NCI-H82 treated with DMSO at 0.1 percent for 48 hours (cell line): ENCODE results near the gene NFATC2.

Experiments
- DNase-seq: peaks from one replicate; lab custom pipeline; 2025; ENCODE audit not compliant: unreplicated experiment; lab: John Stamatoyannopoulos, UW

The NFATC2 gene

DNA sequence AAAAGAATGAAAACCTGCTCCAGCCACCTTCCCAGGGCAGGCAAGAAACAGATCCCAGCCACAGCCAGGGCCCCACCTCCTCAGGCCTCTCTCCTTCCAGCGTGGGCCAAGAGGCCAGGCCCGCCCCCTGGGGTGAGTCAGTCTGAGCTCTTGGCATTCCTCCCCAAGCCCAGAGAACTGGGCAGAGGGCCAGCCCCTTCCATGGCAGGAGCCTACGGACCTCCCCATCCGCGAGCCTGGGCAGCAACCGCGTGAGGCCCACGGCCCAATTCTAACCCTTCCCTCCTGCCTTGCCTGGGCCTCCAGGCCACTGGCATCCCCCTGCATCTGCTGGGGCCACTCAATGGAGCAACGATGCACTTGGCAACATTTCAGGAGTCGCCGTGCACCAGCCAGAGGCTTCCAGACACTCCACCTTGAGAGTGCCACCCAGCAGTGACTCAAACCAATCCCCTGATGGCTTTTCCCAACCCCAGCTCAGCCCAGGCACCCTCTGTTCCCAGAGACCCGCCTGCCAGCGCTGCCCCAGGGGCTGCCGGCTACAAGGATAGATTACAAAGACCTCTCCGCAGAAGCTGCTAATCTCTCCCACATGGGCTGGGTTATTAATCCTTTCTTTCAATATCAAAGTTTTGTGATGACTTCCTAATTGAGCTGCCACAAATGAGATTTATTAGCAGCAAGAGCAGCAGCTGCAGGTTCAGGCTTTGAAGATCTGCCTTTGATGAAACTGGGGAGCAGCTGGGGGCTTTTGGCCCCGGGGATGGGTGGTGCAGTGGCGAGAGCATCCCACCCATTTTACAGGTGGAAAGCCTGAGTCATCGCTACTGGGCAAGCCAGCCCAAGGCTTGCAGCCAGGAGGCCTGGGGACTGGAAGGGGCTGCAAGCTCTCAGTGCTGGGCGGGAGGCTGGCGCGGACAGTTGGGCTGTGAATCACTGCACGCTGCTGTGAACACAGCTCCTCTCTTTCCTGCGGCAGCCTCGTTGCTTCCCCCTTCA, 85.7 kb downstream of the NFATC2 start:
- DNase-seq: peak; percentile 46

DNA sequence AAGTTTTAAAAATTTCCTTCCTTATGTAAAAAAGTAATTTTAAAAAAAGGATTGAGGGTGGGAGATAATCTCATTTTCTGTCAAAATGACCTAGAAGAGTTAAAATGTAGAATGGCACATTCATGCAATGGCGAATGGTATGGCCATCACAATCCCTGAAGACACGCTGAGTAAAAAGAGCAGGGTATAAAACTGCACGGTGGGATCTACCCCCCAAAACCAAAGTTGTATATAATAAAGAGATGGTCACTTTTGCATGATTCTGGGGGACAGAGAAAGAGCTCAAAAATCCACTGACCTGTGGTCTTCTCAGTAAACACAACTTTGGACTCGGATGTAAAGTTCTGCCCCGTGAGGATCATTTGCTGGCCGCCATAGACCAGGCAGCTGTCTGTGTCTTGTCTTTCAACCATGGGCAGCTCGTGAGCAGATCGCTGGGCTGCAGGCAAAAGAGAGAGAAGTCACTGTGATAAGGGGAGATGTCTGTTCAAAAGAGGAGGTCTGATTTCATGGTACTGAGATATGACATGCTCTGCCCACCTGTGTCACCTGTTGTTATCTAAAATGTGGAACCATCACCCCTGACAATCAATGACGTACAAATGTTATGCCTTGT, 88.2 kb downstream of the NFATC2 start:
- DNase-seq: no peak

DNA sequence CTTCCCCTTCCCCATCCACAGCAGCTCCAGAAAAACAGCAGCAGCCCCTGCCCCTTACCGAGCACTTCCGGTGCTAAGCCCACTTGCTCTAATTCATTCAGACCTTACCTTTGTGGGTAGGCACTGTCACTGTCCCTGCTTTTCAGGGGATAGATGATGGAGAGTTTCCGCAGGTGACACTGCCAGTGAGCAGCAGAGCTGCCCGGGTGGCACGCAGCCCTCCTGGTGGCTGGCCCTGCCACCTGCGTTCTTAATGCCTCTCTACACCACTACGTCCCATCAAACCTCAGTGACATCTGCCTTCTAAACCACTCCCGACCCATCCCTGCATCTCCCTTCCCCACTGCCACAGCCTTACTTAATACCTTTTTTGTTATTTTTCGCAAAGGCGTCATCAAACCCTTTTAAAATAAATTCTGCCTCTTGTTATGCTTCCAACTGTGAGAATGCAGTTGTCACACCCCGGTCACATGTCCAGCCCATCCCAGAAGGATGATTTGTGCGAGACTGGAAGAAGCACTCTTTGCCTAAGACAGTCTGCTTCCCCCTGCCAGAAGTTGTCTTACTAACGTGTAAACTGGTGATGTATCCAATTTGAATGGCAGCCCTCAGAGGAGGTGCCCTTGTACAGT, 89.7 kb downstream of the NFATC2 start:
- DNase-seq: no peak

DNA sequence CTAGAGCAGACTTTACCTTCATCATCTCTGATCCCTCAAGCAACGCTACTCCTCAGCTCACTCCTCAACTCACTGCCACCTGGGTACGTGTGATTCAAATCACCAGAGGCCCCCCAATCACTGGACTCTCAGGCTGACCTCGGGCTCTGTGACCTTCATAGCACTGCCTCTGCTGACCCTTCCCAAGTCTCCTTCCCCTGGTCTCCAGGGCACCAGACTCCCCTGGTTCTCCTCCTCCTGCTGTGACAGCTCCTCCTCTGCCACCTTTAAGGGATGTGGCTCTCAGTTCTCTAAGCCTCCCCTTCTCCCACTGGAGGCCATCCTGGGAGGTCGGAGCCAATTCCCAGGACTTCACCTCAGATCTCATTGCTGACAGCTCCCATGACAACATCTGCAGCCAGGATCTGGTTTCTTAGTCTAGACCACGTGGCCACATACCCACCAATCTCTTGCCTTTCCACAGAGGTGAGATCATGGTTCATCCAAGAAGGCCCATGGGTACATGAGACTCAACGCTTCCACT, 90.4 kb downstream of the NFATC2 start:
- DNase-seq: no peak

DNA sequence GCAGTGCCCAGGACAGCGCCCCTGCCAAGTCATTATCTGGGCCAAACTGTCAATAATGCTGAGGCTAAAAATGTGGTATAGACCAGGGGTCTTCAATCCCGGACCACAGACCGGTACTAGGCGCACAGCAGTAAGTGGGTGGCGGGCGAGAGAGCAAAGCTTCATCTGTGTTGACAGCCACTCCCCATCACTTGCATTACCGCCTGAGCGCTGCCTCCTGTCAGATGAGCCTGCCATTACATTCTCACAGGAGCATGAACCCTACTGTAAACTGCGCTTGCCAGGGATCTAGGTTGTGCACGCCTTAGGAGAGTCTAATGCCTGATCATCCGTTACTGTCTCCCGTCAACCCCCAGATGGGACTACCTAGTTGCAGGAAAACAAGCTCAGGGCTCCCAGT, 91.0 kb downstream of the NFATC2 start:
- no peak for DNase-seq

DNA sequence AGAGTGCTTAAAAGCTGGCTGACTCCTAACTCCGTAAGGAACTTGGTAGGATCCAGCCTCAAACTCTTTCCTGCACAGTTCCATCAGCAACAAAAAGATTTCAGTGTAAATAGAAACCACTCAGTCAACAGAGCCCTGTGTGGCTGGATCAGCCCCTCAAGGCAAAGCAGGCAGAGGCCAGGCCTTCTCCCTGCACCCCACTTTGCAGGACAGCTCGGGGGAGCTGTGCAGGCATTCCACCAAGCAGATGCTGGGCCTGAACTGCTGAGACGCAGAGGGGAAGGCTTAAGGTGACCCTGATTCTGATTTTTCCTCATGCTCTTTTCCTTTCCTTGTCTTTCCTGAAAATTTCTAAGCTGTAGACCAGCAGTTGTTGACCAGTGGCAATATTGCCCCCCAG, 91.5 kb downstream of the NFATC2 start:
- no peak for DNase-seq

DNA sequence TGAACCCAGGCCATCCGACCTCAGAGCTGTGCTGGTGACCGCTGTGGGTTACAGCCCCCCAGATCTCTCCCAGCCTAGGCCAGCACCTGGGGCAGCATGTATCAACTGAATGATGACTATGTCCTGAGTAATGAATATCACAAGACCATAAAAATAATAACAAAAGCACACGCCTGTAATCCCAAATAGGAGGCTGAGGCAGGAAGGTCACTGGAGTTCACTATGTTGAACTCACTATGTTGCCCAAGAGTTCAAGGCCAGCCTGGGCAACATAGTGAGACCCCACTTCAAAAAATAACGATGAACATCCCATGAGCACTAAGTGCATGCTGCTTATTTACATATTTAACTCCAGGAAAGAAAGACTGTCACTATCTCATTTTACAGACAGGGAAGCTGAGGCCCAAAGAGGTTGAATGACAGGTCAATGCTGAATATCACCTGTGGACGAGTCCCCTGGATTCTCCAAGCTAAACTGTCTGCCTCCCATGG, 92.3 kb downstream of the NFATC2 start:
- no peak for DNase-seq

DNA sequence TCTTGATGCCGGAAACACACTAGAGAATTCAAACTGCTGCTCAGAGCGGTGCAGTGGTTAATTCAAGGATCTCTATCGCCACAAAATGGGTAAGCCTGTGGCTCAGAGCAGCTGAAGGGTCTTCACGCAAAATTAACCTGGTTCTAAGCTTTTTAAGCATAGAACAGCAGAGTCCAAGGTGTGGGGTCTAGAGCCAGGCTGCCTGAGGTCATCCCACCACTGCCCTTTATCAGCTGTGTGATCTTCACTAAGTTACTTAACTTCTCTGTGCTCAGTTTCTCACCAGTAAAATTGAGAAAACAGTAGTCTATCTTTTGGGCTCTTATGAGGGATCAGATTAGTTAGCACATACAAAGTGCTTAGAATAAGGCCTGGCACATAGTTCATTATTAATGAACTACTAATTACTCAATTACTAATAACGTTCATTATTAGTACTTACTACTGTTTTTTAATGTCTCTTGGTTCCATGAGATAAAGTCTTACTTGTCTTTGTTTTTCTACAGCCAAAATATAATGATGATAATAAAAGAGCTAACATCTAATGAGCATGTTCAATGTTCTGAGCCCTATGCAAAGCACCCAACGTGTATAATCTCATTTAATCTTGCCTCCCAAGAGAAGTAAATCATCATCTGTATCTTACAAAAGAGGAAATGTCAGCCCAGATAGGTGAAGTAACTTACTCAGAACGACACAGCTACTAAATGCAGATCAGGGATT, 92.9 kb downstream of the NFATC2 start:
- no peak for DNase-seq

DNA sequence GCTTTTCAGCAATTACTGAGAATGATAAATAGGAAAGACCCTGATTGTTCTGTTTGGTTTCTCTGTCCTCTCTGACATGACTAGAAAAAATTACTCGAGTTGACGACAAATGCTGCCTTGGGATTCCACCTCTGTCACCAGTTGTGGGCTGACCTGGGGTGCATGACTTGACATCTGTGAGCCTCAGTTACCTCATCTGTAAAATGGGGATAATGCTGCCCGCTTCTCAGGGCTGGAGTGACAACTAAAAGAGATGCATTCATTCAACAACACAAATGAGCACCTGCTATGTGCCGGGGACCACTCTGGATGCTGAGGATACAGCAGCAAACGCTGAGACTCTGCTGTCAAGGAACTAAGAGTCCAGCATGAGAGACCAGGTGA, 94.8 kb downstream of the NFATC2 start:
- DNase-seq: no peak

DNA sequence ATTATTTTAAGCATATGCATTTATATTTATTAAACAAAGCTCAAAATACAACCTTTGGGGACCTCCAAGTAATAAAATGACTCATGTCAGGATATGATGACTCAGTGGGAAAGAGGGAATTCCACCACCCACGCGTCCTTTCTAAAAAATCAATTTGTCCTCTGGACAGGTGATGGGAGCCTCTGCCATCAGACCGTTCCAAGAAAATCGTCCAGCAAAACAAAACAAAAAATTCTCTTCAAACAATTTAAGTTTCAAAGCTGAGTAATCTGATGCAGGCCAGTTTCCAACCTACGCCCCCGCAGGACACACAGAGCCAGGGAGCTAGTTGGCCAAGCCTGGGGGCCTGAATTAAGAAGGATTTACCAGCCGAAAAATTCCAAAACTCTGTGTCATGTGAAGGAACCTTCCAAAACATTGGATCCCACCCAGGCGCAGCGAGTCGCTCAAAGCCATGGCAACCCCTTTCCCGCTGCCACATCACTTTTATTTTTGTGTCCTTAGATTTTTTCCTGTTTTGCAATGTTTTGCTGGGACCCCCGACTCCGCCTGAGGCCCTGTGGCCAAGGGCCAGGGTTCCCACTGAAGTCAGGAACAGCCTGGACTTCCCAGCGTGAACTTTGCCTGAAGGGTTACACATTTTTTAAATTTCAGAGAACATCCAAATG, 95.3 kb downstream of the NFATC2 start:
- no peak for DNase-seq

DNA sequence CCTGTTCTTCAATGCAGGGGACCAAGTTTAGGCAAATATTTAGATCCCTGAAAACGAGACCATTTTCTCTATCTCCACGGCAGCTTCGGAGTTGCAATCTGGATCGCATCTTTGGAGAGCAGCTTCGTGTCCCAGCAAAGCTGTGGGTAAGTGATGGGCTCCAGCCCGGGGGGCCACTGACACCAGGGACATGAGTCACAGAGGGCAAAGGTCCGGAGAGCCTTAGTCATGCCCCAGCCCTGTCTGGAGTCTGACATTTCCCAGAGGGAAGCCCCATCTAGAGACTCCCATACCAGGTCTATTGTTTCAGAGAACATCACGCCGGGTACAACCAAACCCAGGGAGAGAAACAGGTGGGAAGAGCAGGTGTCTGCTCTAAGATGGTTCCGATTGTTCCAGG, 95.9 kb downstream of the NFATC2 start:
- no peak for DNase-seq

DNA sequence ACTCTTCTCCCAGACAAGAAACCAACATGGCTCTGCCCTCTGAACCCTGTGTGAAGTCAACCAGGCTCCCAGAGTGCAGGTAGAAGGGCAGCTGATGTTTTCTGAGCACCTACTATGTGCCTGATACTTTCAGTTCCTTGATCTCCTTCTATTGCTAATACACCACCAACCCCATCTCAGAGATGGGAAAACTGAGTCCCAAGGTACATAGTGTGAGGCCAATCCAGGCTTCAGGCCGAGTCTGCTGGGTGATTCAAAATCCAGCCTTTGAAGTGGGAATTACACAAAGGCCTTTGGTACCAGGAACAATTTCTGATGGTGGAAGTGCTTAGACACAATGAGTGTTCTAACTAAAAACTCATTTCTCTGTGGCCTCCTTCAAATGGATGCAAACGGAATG, 96.3 kb downstream of the NFATC2 start:
- no peak for DNase-seq

DNA sequence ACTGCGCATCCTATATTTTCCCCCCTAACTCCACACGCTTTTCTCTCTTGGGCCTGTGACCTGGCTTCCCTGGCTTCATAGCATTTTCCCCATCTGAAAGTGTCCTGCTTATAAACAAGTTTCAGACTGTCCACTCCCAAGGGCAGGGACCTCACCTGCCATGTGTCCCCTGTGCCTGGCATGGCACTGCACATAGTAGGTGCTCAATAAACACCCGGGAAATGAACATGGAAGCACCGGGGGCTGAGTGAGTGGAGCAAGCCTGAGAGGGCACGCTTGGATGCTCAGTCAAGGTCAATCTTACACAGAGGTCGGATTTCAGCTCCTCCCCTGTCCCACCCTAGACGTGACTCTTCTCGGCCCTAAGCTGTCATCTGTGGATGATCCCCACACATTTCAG, 96.9 kb downstream of the NFATC2 start:
- no peak for DNase-seq

DNA sequence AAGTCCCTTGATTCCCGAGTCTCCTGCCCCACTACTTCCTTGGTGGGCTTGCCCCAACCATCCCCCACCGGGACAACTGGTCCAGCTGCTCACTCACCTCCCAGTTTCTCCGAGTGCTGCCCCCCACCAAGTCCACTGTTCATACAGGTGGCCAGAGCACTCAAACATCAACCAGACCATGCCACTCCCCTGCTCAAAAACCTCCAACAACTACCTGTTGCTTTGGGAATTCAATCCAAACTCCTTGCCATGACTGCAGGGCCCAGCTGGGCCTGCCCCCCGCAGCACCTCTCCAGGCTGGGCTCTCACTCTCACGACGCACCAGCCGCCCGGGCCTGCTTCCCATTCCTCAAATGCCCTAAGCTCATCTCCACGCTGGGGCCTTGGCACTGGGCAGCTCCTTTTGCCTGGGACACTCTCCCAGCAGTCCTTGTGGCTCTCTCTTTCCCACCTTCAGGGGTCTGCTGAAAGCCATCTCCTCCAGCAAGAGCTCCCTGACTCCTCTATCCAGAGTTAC, 97.5 kb downstream of the NFATC2 start:
- DNase-seq: no peak

DNA sequence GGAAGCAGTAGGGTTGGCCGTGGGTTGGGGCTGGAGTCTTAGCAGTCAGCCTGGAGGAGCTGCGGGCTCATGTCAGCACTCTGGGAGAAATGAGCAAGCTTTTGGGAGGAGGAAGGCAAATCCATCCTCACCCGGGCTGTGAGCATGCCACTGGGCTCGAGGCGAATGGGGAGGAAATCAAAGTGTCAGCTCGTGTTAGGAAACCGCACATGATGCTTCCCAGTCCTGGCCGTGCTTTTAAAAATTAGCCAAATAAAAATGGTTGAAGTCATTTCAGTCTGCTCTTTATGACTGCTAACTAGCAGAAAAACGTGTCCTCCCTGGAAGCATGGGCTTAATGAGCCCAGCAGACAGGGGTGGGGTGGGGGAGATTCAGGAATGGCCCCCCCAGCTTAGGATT, 98.1 kb downstream of the NFATC2 start:
- DNase-seq: no peak

DNA sequence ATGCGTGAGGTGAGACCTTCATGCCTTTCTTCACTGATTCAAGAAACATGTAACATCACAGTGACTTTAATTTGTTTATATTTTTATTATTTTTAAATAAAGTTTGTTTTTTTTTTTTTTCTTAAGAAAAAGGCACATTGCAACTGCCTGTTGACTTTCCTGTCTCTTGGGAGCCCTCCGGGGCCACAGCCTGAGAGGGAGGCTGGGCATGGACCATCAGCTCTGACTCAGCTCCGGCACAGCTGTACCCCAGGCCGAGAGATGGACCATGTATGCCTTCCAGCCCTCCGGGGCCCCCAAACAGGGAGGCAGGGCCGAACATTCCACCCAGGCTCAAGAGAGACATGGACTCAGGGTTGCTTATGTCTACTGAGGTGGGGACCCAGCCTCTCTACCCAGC, 99.9 kb downstream of the NFATC2 start:
- DNase-seq: no peak

DNA sequence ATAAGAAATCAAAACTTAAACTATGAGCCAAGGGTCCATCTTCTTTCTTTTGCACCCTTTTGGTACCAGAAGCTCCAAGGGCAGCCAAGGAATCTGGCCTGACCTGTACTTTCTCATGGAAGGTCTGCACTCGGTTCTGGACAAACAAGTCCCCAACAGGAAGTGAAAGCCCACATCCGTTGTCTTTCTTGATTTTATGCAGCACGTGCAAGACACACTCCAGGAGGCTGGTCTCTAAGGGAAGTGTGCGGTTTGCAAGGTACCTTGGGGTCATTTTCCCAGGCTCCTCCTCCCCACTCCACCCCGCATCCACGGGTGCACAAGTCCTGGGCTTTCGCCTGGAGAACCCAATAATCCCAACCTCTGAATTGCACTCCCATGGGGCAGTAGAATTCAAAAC, 101.9 kb downstream of the NFATC2 start:
- no peak for DNase-seq

DNA sequence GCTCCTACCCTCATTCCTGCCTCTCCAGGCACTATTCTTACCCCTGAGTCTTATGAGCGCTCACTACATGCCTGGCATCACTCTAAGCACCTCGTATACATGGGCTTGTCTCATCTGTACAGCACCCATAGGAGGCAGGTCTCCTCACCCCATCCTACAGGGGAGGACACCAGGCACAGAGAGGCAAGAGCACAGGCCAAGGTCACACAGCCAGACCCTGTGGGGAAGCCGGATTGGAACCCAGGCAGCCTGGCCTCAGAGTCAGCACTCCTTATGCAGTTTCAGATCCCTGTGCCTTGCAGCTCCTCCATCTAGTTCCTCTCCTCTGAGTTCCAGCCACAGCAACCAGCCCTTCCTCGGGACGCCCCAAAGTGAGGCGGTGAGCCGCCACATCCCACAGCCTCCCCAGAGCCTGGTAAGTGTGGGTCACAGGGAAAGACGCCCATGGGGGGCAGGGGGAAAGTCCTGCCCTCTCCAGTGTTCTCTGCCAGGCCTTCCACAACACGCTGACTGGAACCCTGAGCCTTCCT, 103.3 kb downstream of the NFATC2 start:
- no peak for DNase-seq

DNA sequence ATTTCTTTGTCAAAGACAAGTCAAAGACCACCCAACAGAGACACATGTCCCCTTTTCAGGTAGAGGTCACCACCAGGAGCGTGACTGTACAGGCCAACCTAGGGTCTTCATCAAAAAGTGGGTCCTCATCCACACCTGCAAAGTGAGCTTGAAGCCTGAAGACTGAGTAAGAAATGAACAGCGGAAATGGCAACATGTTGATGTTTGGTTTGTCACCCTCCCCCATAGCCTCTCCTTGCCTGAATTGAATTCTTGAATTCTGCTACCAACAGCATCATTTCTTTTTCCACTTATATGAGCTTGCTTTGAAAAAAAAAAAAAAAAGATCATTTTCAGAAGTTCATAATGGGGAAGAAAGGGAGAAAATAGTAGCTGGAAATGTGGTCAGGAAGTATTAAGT, 104.4 kb downstream of the NFATC2 start:
- no peak for DNase-seq
